ENCODE data around the gene MMP26. TPM values are rescaled to one million over a fixed set of nuclear protein-coding genes. Genes with fewer than 3 reads are reported as not detected.

MMP26 gene
- total RNA-seq: not detected in 2 replicates
- long read RNA-seq: 0 reads

DNA sequence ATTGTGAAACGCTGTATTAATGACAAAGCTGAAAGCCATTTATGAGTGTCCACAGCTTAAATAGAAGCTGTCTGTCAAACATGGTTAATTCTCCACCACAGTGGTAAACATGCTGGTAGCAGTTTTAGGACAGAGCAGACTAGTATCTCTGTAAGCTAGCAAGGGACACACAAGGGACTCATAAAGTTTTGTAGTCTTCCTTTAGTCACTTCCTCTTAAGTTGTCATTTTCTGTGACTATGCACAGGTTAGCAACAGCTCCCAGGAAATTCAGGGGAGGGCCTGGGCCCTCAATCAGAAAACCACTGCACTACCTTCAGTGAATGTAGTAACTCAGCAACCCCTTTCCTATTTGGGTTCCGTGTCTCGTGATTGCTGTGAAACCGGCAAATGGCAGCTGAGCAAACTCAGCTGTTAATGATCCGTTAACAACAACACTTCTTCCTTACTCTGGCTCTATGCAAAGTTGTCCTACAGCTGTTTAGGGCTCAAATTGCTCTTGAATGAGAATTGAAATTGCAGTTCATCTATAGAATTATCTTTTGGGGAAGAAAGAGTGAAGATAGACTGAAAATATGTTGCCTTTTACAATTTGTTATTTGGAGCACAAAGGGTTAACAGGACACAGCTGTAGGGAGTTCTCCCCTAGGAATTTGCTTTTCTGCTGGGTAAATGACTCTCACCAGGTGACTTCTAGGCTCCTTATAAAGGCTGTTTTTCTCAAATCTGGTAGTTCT lies at the start of gene MMP26:
Gene MMP26, plus strand, starts transcription at position 731 of the 736 bp plus-strand sequence.
- peaks cover 8% of the 10 kb centered on the region for H3K4me1 Mint-ChIP-seq
- peaks cover 4% of the 10 kb centered on the region for H3K27me3 Mint-ChIP-seq (ENCODE audit: low read depth)
- H3K27ac Mint-ChIP-seq (ENCODE audit: unreplicated experiment): no peak within 1 kb of the TSS
- no peaks in the 10 kb centered on the region for H3K9me3 Mint-ChIP-seq
- TF ChIP-seq, protein P1, sequence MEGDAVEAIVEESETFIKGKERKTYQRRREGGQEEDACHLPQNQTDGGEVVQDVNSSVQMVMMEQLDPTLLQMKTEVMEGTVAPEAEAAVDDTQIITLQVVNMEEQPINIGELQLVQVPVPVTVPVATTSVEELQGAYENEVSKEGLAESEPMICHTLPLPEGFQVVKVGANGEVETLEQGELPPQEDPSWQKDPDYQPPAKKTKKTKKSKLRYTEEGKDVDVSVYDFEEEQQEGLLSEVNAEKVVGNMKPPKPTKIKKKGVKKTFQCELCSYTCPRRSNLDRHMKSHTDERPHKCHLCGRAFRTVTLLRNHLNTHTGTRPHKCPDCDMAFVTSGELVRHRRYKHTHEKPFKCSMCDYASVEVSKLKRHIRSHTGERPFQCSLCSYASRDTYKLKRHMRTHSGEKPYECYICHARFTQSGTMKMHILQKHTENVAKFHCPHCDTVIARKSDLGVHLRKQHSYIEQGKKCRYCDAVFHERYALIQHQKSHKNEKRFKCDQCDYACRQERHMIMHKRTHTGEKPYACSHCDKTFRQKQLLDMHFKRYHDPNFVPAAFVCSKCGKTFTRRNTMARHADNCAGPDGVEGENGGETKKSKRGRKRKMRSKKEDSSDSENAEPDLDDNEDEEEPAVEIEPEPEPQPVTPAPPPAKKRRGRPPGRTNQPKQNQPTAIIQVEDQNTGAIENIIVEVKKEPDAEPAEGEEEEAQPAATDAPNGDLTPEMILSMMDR (conservative IDR thresholded peaks at IDR 0.05): no peak
- no peak for DNase-seq (ENCODE audit: low read depth, low spot score)
- no peak within 1 kb of the TSS for H3K4me3 Mint-ChIP-seq
- no peaks in the 10 kb centered on the region for H3K36me3 Mint-ChIP-seq (ENCODE audit: low read depth)

DNA sequence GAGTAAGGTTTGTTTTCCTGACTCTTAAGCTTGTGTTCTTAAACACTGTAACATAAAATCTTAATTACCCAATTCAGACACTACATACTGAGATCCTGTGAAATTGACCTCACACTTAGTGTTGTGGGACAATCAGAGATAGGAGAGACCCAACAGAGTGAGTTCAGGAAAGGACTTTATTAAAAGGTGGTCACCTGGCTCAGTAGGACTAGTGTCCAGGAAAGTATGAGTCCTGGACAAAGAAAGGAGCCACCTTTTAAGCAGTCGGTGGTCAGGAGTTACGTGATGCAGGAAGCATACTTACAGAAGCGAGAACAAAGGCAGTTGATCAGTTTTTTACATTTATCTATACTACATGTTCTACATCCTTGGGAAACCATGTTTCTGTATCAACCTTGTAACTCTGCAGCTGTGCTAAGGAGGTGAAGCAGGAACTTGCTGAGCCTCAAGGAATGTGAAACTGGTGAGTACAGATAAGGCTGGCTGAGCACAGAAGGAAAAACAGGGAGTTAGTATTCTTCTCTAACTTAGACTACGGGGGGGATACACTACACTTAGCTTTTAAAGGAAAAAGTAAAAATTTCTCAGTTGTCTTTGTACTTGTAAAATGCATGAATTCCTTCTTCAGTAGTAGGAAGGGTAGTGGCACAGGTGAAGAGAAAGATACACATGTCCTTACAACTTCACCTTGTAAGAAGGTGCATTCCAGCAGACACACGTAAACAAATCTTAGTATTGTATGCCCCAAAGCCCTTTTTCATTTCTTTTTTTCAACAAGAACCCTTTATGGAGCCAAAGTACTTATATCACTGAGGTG lies 45.7 kb upstream of the MMP26 start:
- Mint-ChIP-seq H3K4me3 (no peak overlapping the region), H3K27ac (ENCODE audit: unreplicated experiment) (no peak overlapping the region), H3K9me3 (no peaks in the 10 kb centered on the region), H3K4me1 (no peaks in the 10 kb centered on the region), H3K27me3 (ENCODE audit: low read depth) (no peaks in the 10 kb centered on the region), H3K36me3 (ENCODE audit: low read depth) (no peaks in the 10 kb centered on the region)
- TF ChIP-seq, protein P1 (conservative IDR thresholded peaks at IDR 0.05): no peak
- no peak for DNase-seq (ENCODE audit: low read depth, low spot score)

DNA sequence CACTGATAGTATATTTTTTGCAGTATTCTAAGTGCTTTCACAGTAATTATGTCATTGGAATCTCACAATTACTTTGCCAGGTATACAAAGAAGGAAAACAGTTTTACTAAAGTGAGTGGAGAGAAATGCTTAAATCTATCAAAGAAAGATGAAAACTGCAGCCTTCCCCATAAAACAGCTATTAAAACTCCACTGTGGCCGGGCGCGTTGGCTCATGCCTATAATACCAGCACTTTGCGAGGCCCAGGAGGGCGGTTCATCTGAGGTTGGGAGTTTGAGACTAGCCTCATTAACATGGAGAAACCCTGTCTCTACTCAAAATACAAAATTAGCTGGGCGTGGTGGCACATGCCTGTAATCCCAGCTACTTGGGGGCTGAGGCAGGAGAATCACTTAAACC lies 41.7 kb upstream of the MMP26 start:
- DNase-seq (ENCODE audit: low read depth, low spot score): no peak
- no peak overlapping the region for H3K4me3 Mint-ChIP-seq
- no peaks in the 10 kb centered on the region for H3K9me3 Mint-ChIP-seq
- TF ChIP-seq, protein P1 (conservative IDR thresholded peaks at IDR 0.05): no peak
- no peaks in the 10 kb centered on the region for H3K27me3 Mint-ChIP-seq (ENCODE audit: low read depth)
- H3K27ac Mint-ChIP-seq (ENCODE audit: unreplicated experiment): no peak overlapping the region
- H3K4me1 Mint-ChIP-seq: no peaks in the 10 kb centered on the region
- no peaks in the 10 kb centered on the region for H3K36me3 Mint-ChIP-seq (ENCODE audit: low read depth)

DNA sequence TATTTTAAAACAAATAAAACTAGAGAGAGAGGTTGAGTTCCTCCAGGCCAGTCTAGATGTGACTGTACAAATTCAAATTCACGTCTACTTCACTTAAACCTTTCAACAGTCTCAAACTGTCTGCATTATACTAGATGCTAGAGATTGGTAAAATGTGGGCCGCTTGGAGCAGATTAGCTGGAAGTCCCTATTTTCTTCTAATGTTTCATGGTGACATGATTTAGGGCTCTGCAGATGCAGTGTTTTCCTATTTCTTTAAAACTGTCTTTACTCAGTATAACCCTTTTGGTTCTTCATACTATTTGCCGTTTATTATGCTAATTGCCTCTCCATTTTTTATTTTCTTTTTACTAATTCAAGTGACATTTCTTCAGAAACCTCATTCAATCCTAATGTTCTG lies 40.4 kb upstream of the MMP26 start:
- no peak for DNase-seq (ENCODE audit: low read depth, low spot score)
- TF ChIP-seq, protein P1 (conservative IDR thresholded peaks at IDR 0.05): no peak
- no peak overlapping the region for H3K27ac Mint-ChIP-seq (ENCODE audit: unreplicated experiment)
- H3K27me3 Mint-ChIP-seq (ENCODE audit: low read depth): no peaks in the 10 kb centered on the region
- no peaks in the 10 kb centered on the region for H3K4me1 Mint-ChIP-seq
- H3K9me3 Mint-ChIP-seq: no peaks in the 10 kb centered on the region
- no peaks in the 10 kb centered on the region for H3K36me3 Mint-ChIP-seq (ENCODE audit: low read depth)
- H3K4me3 Mint-ChIP-seq: no peak overlapping the region

DNA sequence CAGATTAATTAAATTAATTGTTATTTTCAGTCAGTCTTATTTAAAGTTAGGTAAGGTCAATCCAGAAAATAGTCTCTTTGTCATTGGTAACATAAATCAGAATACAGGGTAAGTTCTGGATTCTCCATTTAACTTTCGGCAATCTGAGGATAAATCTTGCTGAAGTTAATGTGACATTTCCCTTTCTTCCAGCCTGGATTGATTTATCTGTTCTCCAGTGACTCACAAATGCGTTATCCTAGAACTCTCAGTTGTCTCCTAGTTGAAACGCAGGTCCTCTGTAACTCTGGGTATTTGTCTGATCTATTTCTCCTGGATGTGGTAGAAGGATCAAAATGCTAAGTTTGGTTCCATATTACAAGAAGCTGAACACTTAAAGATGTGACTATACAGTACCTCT lies 39.8 kb upstream of the MMP26 start:
- no peaks in the 10 kb centered on the region for H3K36me3 Mint-ChIP-seq (ENCODE audit: low read depth)
- DNase-seq (ENCODE audit: low read depth, low spot score): no peak
- no peak overlapping the region for H3K4me3 Mint-ChIP-seq
- H3K4me1 Mint-ChIP-seq: no peaks in the 10 kb centered on the region
- H3K27ac Mint-ChIP-seq (ENCODE audit: unreplicated experiment): no peak overlapping the region
- H3K27me3 Mint-ChIP-seq (ENCODE audit: low read depth): no peaks in the 10 kb centered on the region
- TF ChIP-seq, protein P1 (conservative IDR thresholded peaks at IDR 0.05): no peak
- no peaks in the 10 kb centered on the region for H3K9me3 Mint-ChIP-seq

All from neural crest cell (in vitro differentiated cells).